HG02973 (cell line): ENCODE results near the gene WRAP73.

Source experiments
- ATAC-seq: cut with Tn5 transposase; IDR thresholded peaks from one replicate; pipeline ENCODE4 v1.9.1; 2021; ENCODE audit warnings: moderate library complexity; ENCODE audit not compliant: unreplicated experiment

WRAP73 gene

DNA sequence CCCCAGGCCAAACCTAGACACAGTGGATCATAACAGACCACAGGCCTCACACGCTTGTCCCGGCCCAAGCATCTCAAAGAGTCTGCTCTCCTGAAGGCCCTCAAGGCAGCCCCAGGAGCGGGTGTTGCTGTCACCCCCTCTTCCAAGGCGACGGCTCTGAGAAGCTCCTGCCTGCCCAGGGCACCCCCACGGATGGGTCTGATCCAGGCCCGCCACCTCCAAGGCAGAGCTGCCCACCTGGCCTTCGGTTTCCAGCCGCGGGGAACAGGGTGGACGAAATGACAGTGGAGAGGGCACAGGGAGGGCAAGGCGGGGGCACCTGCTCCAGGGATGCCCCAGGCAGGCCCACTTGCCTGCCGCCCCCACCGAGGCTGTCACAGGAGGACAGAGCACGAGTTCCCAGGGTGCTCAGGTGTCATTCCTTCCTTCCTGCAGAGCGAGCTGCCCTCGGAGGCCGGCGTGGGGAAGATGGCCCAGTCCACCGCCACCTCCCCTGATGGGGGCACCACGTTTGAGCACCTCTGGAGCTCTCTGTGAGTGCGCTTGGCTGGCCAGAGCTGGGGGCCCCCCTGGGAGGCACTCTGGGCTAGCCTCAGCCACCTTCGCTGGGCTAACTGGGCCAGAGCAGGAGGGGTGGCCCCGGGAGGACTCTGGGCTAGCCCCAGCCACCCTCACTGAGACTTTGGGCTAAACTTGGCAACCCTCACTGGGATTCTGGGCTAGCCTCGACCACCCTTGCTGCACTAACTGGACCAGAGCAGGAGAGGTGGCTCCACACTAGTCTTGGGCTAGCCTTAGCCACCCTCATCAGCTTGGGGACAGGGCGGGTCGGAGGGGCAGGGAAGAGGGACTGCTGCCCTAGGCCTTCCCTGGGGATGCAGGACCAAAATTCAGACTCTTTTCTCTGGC, 32.2 kb upstream of the WRAP73 start:
- ATAC-seq = no peak

DNA sequence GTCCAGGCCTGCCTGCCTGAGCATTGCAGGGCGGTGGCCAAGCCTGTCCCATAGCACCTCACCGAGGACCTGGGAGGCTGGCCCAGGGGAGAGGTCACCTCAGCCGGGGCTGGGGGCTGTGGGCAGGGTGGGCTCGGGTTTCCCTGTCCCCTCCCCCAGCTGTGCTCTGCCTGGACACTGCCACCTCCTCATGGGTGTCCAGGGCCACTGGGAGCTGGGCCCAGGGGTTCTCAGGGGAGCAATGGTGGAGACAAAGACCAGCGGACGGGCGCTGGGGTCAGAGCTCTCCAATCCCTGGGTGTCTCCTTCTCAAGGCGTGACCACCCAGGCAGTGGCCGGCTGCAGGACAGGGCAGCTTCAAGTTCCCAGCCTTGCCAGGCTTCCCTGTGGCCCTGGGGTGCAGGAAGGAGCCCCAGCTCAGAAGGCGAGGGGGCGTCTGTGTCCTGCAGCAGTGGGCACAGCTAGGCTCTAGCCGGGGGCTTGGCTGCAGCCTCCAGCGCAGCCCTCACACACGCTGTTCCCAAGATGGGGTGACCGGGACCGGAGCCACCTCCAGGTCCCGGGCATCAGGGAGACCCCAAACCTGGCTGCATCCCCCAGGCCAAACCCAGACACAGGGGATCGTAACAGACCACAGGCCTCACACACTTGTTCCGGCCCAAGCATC, 31.5 kb upstream of the WRAP73 start:
- ATAC-seq = no peak

DNA sequence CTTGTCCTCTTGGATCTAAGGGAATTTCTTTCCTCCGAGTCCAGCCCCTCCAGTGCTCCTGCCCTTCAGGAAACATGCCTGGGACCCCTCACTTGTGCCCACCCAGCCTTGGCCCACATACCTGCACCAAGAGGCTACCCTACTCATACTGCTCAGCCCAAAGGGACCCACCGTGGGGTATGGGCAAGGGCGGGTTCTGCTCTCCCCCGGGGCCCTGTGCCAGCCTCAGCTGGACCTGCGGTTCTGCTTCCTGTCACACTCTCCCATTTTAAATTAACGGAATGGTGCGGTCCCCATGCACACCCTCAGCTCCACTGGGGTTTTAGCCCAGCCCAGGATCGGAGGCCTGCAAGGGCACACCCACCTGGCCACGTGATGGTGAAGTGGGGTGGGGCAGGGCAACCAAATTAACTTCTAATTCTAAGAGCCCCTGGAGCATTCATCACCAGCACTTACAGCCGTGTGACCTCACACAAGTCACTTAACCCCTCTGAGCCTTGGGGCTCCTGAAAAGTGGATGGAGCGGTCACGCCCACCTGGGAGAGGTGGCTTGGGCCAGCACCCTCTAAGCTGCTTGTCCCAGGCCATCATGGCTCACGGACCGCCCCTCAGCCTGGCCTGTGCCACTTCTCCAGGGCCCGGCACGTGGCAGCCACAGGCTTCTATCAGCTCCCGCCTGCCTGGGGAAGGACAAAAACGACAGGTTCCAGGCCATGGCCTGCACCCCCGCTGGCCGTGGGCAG, 30.8 kb upstream of the WRAP73 start:
- no peak for ATAC-seq

DNA sequence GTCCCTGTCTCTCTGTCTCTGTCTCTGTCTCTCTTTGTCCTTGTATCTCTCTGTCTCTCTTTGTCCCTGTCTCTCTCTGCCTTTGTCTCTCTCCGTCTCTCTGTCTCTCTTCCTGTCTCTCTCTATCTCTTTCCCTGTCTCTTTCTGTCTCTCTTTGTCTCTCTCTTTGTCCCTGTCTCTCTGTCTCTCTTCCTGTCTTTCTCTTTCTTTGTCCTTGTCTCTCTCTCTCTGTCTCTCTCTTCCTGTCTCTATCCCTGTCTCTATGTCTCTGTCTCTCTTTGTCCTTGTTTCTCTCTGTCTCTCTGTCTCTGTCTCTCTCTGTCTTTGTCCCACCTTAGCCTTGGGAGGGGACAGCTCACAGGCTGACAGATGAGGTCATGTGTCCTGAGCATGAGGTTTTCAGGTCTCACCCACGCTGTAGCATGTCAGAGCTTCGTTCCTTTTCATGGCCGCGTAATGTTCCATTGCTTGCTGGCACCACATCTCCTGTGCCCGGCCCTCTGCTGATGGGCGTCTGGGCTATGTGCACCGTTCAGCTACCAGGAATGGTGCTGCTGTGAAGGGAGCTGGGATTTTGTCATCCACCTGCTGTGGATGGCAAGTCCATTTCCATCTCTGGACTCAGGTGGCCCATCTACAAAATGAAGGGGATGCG, 30.0 kb upstream of the WRAP73 start:
- no peak for ATAC-seq

DNA sequence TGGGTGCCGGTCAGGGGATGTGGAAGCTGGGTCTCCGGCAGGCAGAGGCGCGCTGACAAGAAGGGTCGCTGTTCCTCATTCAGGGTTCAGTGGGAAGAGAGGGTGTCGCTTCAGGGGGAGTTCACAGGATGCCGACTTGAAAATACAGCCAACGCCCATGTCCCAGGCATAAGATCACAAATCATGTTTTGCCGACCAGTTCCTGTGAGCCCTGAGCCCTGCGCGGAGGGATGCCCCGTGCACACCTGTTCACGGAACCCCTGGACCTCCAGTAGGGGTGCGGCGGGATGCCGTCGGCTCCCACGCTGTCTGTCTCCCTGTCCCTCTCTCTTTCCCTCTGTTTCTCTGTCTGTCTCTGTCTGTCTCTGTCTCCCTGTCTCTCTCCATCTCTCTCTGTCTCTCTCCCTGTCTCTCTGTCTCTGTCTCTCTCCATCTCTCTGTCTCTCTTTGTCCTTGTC, 29.2 kb upstream of the WRAP73 start:
- ATAC-seq = no peak

DNA sequence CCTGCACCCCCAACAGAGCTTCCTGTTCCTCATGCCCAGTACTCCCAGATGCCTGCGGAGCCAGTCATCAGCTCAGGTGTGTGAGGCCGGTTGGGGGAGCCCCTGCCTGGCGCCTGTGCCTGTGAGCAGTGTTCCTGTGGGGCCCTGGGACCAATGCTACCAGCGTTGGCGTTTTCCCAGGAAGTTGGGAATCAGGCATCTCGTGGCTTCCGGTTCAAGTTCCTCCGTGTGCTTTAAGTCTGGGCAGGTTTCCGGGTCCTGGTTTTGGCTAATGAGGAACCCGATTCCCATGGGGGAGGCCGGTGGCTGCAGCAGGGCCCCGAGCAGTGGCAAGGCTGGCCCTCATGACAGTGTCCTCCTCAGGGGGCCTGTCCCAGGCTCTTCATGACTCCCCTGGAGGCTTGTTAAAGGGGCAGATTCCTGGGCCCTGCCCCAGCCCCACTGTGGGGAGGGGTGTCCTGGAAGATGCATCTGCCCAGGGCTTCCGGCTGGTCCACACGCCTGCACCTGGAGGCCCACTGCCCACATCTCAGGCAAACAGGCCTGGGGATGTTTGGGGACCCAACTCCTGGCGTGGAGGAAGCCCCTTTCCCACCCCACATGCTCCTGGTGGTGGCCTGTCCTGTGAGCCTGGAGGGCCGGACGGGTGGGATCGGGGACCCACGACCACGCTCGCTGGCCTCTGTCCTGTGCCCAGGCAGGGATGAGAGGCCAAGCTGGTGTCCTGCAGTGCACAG, 28.6 kb upstream of the WRAP73 start:
- no peak for ATAC-seq

DNA sequence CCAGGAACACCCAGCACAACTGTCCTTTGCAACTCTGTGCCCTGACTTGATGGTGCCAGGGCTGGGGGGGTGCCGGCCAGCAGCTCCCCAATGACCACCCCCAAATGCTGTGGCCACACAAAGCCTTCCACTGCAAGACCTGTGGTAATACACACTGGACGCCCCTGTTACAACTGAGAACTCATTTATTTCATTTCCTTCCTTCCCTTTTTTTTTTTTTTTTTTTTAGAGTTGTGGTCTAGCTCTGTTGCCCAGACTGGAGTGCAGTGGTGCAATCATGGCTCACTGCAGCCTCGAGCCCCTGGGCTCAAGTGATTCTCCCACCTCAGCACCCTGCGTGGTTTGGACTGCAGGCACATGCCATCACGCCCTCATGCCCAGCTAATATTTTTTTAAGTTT, 27.6 kb upstream of the WRAP73 start:
- ATAC-seq = peak; percentile 8

DNA sequence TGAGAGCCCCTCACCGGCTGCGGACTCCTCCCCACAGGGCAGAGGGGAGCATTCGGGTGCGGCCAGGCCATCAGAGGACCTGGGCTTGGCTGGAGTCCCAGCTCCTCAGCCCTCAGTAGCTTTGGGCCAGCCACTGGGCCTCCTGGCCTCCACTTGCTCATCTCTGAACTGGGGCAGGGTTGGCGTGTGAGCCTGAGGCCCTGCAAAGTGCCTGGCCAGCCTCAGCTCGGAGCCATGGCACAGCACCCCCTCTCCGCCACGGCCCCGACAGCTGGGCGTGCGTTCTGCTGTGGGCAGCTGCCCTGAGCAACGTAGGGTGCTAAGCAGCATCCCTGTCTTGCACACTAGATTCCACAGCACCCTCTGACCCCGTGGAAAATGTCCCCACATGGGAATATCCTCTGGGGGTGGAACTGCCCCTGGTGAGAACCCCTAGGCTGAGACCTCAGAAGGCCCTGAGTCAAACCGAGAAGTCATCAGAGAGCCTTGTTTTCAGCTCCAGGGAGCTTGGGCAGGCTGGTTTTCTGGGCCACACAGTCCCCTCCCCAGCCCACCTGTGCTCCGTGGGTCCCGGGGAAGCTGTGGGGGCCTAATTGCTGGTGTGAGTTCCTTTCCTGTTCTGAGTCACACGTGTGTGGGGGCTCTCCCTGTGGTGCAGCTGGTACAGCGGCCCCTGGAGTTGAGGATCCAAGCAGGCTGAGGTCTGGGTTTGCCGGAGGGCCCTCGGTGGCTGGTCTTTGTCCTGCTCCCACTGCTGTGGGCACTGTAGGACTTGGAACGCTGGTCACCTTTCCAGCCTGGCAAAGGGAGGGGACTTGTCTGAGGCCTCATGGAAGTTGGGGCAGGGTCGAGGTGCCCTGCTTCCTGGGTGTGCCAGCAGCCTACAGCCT, 26.9 kb upstream of the WRAP73 start:
- peak; percentile 67 for ATAC-seq

DNA sequence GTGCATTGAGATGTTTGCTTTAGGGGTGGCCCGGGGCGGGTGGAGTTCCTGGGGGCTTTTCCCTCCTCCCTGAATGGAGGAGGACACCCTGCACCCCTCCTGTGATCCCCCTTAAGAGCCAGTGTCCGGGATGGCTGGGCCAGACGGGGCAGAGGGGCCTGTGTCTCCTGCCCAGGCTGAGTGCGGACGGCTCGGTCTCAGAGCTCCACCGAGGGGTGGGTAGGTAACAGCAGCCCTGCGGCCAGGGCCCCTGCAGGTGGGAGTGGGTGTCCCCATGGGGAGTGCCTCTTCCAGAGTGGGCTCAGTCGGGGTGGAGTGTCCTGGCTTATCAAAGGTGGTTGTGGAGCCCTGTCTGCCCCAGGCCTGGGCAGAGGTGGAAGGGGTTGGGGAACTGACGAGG, 25.5 kb upstream of the WRAP73 start:
- no peak for ATAC-seq

DNA sequence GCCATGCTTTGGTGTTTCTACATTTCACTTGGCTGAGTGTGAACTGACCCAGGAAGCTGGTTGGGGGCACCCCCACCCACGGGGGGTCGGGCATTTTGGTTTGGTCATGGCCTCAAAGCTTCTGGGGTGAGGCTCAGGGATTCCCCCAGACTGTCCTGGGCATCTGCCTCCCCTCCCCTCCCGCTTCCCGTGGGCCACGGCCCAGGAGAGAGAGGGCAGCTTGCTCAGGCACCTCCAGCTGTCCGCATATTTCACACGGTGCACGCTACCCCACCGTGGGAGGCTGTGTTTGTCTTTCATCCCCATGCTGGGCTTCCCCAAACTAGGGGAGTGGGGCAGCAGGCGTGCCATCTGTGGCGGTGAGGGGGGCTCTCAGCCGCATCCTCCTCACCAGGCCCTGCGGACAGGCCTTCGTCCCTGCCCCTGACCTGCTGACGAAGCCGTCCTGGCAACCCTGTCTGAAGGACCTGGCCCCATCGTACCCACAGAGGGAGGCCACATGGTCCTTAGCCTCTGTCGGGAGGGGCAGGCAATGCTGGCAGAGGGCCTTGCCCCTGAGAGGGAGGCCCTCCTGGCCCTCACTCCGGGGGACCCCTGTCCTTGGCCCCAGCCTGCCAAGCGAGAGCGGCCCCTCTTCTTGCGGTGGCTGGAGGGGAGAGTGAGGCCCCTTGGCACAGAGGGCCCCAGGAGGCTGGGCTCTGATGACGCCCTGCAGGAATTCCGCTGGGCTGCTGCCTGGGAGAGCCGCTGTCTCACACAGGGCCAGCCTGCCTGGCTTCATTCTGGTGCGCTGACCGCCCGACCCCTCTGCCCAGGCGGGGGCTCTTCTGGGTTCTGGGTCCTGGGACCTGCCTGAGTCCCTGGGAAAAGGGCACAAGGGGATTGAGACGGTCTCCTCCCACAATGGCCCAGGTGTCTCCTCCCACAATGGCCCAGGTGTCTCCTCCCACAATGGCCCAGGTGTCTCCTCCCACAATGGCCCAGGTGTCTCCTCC, 24.5 kb upstream of the WRAP73 start:
- ATAC-seq = no peak

DNA sequence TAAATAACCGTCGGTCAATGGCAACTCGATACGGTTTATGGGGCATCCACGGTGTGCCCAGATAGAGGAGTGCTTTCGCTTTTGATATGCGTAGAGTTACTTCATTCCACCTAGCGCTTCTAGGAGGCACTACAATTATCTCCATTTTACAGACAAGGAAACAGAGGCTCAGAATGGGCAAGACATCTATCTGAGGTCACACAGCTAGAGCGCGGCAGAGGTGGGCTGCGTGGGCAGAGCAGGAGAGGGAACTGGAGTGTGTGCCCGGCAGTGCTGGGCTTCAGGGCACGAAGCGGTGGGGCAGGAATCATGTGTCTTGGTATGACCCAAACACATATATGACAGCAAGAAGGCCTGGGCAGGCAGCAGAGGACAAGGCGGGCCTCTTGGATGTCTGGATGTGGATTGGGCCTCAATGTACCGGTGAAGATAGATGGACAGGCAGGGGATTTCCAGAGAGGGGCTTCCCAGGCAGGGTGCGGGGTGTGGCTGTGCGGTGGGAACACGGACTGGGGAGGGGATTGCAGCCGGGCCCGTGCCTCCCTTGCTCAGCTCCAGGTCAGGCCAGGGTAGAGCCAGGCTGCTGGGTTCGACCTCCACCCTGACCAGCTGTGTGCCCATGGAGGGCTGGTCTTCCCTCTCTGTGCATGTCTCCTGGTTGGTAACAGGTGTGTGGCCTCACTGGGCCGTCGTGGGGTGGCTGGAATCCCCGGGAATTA, 23.6 kb upstream of the WRAP73 start:
- ATAC-seq = no peak

DNA sequence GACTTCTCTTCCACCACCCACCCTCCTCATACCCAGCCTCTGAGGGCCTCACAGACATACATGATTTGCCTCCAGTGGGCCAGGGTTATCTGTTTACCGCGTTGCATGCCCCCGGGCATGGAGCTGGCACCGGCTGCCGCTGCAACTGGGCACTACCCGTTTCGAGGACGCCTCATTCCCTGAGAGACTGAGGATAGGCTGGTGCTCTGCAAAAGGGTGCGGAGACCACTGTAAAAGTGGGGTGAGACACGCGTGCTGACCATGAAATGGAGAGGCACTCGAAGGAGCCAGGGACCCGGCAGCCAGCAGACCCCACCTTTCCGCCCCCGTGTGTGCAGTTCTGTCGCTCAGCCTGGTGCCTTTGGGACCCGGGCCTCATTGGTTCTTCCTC, 23.1 kb upstream of the WRAP73 start:
- ATAC-seq = no peak

DNA sequence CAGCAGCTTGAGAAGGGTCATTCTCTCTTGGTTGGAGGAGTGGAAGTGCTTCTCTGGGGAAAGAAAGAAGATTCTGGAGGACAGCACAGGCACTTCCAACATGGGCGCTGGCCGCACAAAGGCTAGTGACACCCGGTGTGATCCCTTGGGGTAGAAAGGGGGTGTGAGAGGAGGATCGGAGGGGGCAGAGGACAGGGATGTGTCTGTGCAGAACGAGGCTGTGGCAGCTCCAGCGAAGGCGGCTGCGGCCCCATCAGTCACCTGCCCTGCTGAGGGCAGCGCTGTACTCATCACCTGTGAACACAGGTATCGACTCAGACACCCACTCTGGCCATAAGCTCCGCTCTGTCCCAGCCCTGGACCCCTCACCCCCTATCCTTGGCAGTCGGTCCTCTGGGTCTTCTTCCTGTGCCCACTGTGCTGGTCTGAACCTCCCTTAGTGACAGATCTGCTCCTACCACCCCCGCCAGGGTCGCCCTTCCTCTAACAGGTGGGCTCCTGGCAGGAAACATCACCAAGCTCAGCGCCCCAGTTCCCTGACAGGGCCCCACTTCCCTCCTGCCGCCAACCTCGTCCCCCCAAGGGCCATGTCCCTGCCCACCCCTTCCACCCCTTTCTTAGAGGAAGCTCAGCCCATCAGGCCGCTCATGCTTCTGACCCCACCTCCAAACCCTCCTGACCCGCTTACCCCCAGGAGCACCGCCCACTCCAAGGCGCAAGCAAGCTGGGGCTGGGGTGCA, 22.5 kb upstream of the WRAP73 start:
- ATAC-seq = no peak

DNA sequence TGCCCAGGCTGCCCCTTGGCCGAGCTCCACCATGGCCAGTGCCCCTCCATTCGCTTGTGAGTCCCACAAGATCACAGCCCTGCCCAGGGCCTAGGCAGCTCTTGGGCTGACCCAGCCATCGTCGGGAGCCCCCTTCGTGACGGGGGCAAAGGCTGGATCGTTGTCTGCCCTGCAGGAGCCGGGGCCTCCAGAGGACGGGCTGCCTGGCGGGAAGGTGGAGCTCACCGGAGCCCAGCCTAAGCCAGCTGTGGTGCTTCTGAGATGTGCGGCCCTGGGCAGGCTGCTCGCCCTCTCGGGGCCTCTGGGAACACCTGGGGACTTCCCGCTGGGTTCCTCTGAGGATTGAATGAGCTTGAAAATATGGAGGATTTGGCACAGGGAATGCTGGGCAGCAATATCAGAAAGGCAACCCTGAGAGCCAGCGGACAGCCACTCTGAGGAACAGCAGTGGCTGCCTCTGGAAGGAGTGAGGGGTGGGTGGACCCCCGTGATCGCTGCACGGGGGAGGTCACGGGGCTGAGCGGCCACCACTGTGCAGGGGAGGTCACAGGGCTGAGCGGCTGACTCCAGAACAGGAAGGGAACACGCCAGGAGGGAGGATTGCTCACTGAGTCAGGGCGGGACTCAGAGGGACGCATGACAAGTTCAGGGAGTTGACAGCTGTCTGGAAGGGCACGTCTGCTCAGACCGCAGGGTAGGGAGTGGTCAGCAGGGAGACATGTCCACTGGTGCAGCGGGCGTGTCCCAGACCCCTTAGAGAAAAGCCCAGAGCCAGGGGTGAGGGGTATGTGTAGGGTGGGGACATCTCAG, 21.7 kb upstream of the WRAP73 start:
- ATAC-seq = no peak

DNA sequence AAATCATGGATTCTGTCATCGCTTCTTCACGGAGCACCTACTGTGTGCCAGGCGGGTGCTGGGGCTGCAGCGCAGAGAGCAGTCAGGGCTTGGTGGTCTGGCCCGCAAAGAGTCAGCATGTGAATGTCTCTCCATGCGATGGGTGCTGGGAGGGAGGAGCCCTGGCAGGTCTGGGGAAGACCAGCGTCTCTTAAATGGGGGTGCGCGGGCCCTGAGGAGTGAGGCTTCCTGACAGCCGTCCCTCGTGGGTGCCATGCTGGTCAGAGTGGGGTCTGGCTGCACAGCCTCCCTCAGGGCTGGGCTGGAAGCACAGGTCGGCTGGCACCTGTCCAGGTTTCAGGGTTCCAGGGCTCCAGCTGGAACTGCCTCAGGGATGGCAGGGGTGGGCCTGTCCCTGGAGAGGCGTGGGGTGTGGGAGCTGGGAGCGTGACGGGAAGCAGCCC, 20.9 kb upstream of the WRAP73 start:
- no peak for ATAC-seq

DNA sequence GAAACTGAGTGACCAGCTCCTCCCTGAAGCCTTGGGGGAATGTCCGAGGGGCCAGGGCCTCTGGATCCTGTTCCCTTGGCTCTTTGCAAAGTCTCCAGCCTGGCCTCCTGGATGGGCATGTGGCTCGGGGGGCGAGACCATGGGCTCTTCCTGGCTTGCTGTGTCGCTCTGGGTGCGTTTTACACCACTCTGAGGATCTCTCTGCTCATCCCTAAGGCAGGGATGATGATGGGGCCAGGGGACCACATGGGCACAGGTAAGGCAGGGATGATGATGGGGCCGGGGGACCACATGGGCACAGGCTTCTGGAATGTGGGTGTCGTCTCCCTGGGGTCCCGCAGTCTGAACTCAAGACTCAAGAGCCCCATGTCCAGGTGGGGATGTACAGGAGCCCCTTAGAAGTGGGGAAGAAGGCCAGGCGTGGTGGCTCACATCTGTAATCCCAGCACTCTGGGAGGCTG, 20.1 kb upstream of the WRAP73 start:
- ATAC-seq = no peak
